K562 (cell line): ENCODE results near the gene UROD. TPM values are rescaled to one million over a fixed set of nuclear protein-coding genes. Genes with fewer than 3 reads are reported as not detected.

Experiments
- ADNP ChIP-seq: fragments of 200-800 bp; sonication (Bioruptor generic); IDR thresholded peaks from 2 replicates; pipeline ENCODE4 v1.6.1; 2016; ENCODE audit warnings: missing genetic modification characterization, missing compliant biosample characterization
- ELK3 ChIP-seq: fragments of 450-650 bp; formaldehyde crosslinking; IDR thresholded peaks from 2 replicates; pipeline ENCODE4 v1.4.0; 2020; ENCODE audit warnings: mild to moderate bottlenecking
- HDAC2 ChIP-seq: fragments of 450-650 bp; IDR thresholded peaks from 2 replicates; pipeline ENCODE4 v1.6.1; 2016; ENCODE audit warnings: mild to moderate bottlenecking
- HDGF ChIP-seq: fragments of 450-650 bp; IDR thresholded peaks from 2 replicates; pipeline ENCODE4 v1.6.1; 2016
- MCM5 ChIP-seq: fragments of 450-650 bp; IDR thresholded peaks from 2 replicates; pipeline ENCODE4 v1.6.1; 2016; ENCODE audit warnings: low read depth
- MIER1 ChIP-seq: fragments of 450-650 bp; IDR thresholded peaks from 2 replicates; pipeline ENCODE4 v1.6.1; 2016; ENCODE audit warnings: antibody characterized with exemption, mild to moderate bottlenecking, low read depth
- MTA2 ChIP-seq: fragments of 450-650 bp; IDR thresholded peaks from 2 replicates; pipeline ENCODE4 v1.6.1; 2016; ENCODE audit warnings: low read depth
- NCOA1 ChIP-seq: fragments of 450-650 bp; IDR thresholded peaks from 2 replicates; pipeline ENCODE4 v1.6.1; 2016; ENCODE audit warnings: low read depth
- NR2F6 ChIP-seq: fragments of 450-650 bp; formaldehyde crosslinking; IDR thresholded peaks from 2 replicates; pipeline ENCODE4 v1.4.0; 2020; ENCODE audit warnings: mild to moderate bottlenecking
- PHB ChIP-seq: fragments of 250-450 bp; sonication (Bioruptor Pico); IDR thresholded peaks from 2 replicates; pipeline ENCODE4 v1.5.0; 2021
- PURB ChIP-seq: sonication (generic); formaldehyde crosslinking; IDR thresholded peaks from 2 replicates; pipeline ENCODE4 v1.9.0; 2021; ENCODE audit warnings: low read depth, mild to moderate bottlenecking, missing genetic modification reagents
- RBM15 ChIP-seq: fragments of 200-400 bp; formaldehyde crosslinking; IDR thresholded peaks from 2 replicates; pipeline ENCODE4 v1.6.1; 2018; ENCODE audit warnings: mild to moderate bottlenecking, low read length, moderate library complexity; ENCODE audit not compliant: insufficient read depth
- TAF9B ChIP-seq: fragments of 450-650 bp; IDR thresholded peaks from 2 replicates; pipeline ENCODE4 v1.6.1; 2018; ENCODE audit warnings: mild to moderate bottlenecking; ENCODE audit not compliant: partially characterized antibody
- polyA plus RNA-seq, 8 experiments: library from polyadenylated mRNA; depleted of rRNA in 4 of 8; stranded (reverse) in 5 of 8; unstranded in 3 of 8; fragments of >200 nt; fragmentation: Nextera tagmentation in 2 of 8; fragmentation: Illumina TruSeq in 1 of 8; extraction: Ambion mirVana in 2 of 8; extraction: Trizol in 1 of 8; gene quantifications; 2 replicates each; pipeline versions ENCODE4 v1.2.1 to v1.2.3, GENCODE V29; 2011 to 2014; ENCODE audit warnings: inconsistent platforms in 1 of 8, missing spikeins in 1 of 8
- total RNA-seq, 7 experiments: library from RNA; depleted of rRNA in 6 of 7; stranded (reverse); fragments of >200 nt in 6 of 7; fragmentation: Illumina TruSeq in 2 of 7; extraction: Trizol in 2 of 7; gene quantifications; 2 replicates each; pipeline versions ENCODE4 v1.2.1 to v1.2.3, GENCODE V29; 2011 to 2021; ENCODE audit warnings: low replicate concordance in 1 of 7
- TF ChIP-seq, protein P1 (sequence below), 2 experiments: IDR thresholded peaks; 2 replicates each; pipeline ENCODE4 v1.6.1; 2012; ENCODE audit warnings: improper control_type of control experiment in 2 of 2, low read depth in 2 of 2, low read length in 2 of 2, borderline replicate concordance in 1 of 2
- TF ChIP-seq, protein P2 (sequence below): fragments of 250-450 bp; sonication (Bioruptor Pico); IDR thresholded peaks from 2 replicates; pipeline ENCODE4 v1.4.0; 2020
- TF ChIP-seq, protein P3 (sequence below): sonication (generic); formaldehyde crosslinking; IDR thresholded peaks from 2 replicates; pipeline ENCODE4 v1.8.0; 2023; ENCODE audit warnings: mild to moderate bottlenecking, missing genetic modification reagents
- TF ChIP-seq, protein P4 (sequence below): fragments of 450-650 bp; IDR thresholded peaks from 2 replicates; pipeline ENCODE4 v1.6.1; 2016; ENCODE audit warnings: antibody characterized with exemption

The UROD gene
- total and polyA plus RNA-seq, 9 of the 15 experiments (the other 6 are each of a cell fraction or from before 2014, with no cell fraction given): 533 to 2,933 (median 1,100) TPM

DNA sequence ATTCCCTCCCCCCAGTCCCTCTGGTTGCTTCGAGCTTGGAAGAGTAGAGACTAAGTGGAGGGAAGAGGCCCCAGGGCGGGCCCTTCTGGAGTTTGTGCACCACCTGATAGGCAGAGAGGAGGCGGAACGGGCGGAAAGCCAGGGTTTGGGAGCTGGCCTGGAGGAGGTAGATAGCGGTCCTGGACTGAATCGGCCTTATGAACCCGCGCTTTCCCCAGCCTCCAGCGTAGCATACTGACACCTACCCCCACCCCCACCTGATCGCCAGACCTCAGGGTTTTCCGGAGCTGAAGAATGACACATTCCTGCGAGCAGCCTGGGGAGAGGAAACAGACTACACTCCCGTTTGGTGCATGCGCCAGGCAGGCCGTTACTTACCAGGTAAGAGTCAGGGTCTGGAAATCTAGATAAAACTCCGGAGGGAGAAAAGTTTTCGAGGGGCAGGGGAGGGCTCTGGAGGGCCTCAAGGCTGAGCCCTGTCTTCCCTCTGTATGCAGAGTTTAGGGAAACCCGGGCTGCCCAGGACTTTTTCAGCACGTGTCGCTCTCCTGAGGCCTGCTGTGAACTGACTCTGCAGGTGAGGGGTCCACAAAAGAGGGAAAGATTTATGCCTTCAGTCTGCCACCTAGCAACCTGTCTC is 705 bp downstream of the UROD start (continued):
- TF ChIP-seq HDAC2 (0 out of 2 replicates have a peak, but pooled peaks have one; percentile 52), TAF9B (no peak), RBM15 (no peak), PURB (no peak), ADNP (tag) (no peak), HDGF (no peak), ELK3 (CRISPR knock-in tag) (no peak), MTA2 (peak; percentile 93), MIER1 (no peak), MCM5 (no peak), PHB (CRISPR knock-in tag) (no peak), NCOA1 (peak; percentile 94), NR2F6 (CRISPR knock-in tag) (no peak)
- TF ChIP-seq, protein P1, sequence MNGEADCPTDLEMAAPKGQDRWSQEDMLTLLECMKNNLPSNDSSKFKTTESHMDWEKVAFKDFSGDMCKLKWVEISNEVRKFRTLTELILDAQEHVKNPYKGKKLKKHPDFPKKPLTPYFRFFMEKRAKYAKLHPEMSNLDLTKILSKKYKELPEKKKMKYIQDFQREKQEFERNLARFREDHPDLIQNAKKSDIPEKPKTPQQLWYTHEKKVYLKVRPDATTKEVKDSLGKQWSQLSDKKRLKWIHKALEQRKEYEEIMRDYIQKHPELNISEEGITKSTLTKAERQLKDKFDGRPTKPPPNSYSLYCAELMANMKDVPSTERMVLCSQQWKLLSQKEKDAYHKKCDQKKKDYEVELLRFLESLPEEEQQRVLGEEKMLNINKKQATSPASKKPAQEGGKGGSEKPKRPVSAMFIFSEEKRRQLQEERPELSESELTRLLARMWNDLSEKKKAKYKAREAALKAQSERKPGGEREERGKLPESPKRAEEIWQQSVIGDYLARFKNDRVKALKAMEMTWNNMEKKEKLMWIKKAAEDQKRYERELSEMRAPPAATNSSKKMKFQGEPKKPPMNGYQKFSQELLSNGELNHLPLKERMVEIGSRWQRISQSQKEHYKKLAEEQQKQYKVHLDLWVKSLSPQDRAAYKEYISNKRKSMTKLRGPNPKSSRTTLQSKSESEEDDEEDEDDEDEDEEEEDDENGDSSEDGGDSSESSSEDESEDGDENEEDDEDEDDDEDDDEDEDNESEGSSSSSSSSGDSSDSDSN (IDR thresholded peaks at IDR 0.05; ENCODE audit: borderline replicate concordance in 1 of 2, low read depth in 2 of 2, low read length in 2 of 2): peak in 1 of 2 experiments; percentile 86; a peak in 3 of 4 replicates
- TF ChIP-seq, protein P2, sequence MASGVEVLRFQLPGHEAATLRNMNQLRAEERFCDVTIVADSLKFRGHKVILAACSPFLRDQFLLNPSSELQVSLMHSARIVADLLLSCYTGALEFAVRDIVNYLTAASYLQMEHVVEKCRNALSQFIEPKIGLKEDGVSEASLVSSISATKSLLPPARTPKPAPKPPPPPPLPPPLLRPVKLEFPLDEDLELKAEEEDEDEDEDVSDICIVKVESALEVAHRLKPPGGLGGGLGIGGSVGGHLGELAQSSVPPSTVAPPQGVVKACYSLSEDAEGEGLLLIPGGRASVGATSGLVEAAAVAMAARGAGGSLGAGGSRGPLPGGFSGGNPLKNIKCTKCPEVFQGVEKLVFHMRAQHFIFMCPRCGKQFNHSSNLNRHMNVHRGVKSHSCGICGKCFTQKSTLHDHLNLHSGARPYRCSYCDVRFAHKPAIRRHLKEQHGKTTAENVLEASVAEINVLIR: 0 out of 2 replicates have a peak, but pooled peaks have one; percentile 10
- TF ChIP-seq, protein P3, sequence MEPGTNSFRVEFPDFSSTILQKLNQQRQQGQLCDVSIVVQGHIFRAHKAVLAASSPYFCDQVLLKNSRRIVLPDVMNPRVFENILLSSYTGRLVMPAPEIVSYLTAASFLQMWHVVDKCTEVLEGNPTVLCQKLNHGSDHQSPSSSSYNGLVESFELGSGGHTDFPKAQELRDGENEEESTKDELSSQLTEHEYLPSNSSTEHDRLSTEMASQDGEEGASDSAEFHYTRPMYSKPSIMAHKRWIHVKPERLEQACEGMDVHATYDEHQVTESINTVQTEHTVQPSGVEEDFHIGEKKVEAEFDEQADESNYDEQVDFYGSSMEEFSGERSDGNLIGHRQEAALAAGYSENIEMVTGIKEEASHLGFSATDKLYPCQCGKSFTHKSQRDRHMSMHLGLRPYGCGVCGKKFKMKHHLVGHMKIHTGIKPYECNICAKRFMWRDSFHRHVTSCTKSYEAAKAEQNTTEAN (CRISPR knock-in tag): no peak
- TF ChIP-seq, protein P4, sequence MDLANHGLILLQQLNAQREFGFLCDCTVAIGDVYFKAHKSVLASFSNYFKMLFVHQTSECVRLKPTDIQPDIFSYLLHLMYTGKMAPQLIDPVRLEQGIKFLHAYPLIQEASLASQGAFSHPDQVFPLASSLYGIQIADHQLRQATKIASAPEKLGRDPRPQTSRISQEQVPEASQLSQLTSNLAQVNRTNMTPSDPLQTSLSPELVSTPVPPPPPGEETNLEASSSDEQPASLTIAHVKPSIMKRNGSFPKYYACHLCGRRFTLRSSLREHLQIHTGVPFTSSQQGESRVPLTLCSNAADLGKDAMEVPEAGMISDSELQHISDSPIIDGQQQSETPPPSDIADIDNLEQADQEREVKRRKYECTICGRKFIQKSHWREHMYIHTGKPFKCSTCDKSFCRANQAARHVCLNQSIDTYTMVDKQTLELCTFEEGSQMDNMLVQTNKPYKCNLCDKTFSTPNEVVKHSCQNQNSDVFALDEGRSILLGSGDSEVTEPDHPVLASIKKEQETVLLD: no peak; the same call in 1 of the 2 replicates
